ENCODE data around the gene ADNP2. TPM values are rescaled to one million over a fixed set of nuclear protein-coding genes. Genes with fewer than 3 reads are reported as not detected.
A peak's percentile ranks its signal among the peaks of the same experiment; 100 is the strongest.

The ADNP2 gene
- total and polyA plus RNA-seq, 2 of the 4 experiments (the other 2 are of a cell fraction) = 5.6 to 18.3 TPM

- Histone ChIP-seq H3K14ac (replicated peaks; ENCODE audit: low read depth, low read length) (peak overlapping the region; percentile 81; the same call in 1 of the 2 replicates), H3K4me1 (ENCODE audit: control insufficient read depth, insufficient read depth, low read length) (peaks cover 2% of the 10 kb centered on the region; the same call in 1 of the 2 replicates), H3K36me3 (ENCODE audit: control insufficient read depth, insufficient read depth, low read length) (peaks cover 28% of the 10 kb centered on the region), H2AFZ (replicated peaks; ENCODE audit: low read length, poor library complexity) (no peak overlapping the region), H4K8ac (ENCODE audit: low read depth in 2 of 2, low read length in 2 of 2) (peak overlapping the region in 1 of 2 experiments; percentile 69; a peak in 2 of 4 replicates), H3K23ac (ENCODE audit: low read depth, low read length) (no peak overlapping the region; the same call in 1 of the 2 replicates), H2BK5ac (ENCODE audit: low read depth, low read length, poor library complexity, severe bottlenecking) (peak overlapping the region; percentile 58), H3K9ac (ENCODE audit: low read depth, low read length) (no peak overlapping the region), H3K27me3 (ENCODE audit: control insufficient read depth, insufficient read depth, low read length) (no peaks in the 10 kb centered on the region), H3K4ac (ENCODE audit: low read depth, low read length) (no peak overlapping the region), H3K4me3 (ENCODE audit: insufficient read depth, low read depth, low read length) (no peak overlapping the region), H4K91ac (ENCODE audit: insufficient read depth, low read depth, low read length) (peak overlapping the region; percentile 61; the same call in 1 of the 2 replicates), H3K79me1 (ENCODE audit: low read depth in 1 of 2, low read length in 2 of 2) (peaks cover 47 to 68% of the 10 kb centered on the region in 2 experiments), H3K18ac (ENCODE audit: low read depth, low read length) (peak overlapping the region; percentile 86; the same call in 1 of the 2 replicates), H2BK20ac (ENCODE audit: low read depth, low read length) (no peak overlapping the region), H2AK9ac (replicated peaks; ENCODE audit: low read depth, low read length, poor library complexity) (no peak overlapping the region), H3K9me1 (ENCODE audit: insufficient read depth, low read length) (peaks cover 12% of the 10 kb centered on the region; the same call in 1 of the 2 replicates), H3K9me3 (ENCODE audit: control insufficient read depth, insufficient read depth, low read length) (no peaks in the 10 kb centered on the region), H2BK15ac (ENCODE audit: low read depth, low read length) (no peak overlapping the region), H3K27ac (ENCODE audit: insufficient read depth, low read length) (peak overlapping the region; percentile 66; the same call in 1 of the 2 replicates), H3K56ac (ENCODE audit: extremely low read depth, insufficient read depth, low read length) (no peak overlapping the region), H4K5ac (ENCODE audit: low read depth, low read length) (peak overlapping the region; percentile 84), H2BK120ac (ENCODE audit: low read depth, low read length) (no peak overlapping the region), H2AK5ac (ENCODE audit: low read depth, low read length) (no peak overlapping the region), H3K4me2 (ENCODE audit: low read depth, low read length) (peak overlapping the region; percentile 17; the same call in 1 of the 2 replicates), H4K20me1 (ENCODE audit: insufficient read depth, low read length) (peaks cover 9% of the 10 kb centered on the region)
- no TSS peak for BruUV-seq (replicated peaks)
- intact Hi-C loops (cut with micrococcal nuclease) (loop anchor here (5.0 kb wide), 1 partner anchor 145 kb away; the partner anchor contains the start of gene TXNL4A), dilution Hi-C loops (cut with HindIII; ENCODE audit: low sequenced_read_pairs, unreplicated experiment) (no loop called here), in situ Hi-C loops (cut with MboI; ENCODE audit: low sequenced_read_pairs) (no loop called here)
- no CpG with 5 or more reads among the region's 3 CpGs for WGBS, 2 experiments (ENCODE audit: extremely low coverage in 2 of 2, insufficient read length in 1 of 2)
- no peak for ATAC-seq (ENCODE audit: low read depth)
- DNase-seq = no peak
- ChIA-PET POLR2A (ENCODE audit: unreplicated experiment) (no interaction called here), CTCF (no interaction called here)
- TF ChIP-seq CHD1 (IDR thresholded peaks at IDR 0.05; ENCODE audit: low read depth, low read length) (no peak), MAFK (IDR thresholded peaks at IDR 0.05; ENCODE audit: low read depth, low read length) (no peak), BHLHE40 (IDR thresholded peaks at IDR 0.05; ENCODE audit: low read depth, low read length) (no peak), MXI1 (IDR thresholded peaks at IDR 0.05; ENCODE audit: borderline replicate concordance, low read depth, low read length) (no peak), SMC3 (IDR thresholded peaks at IDR 0.05; ENCODE audit: low read depth, low read length) (no peak), FOS (IDR thresholded peaks at IDR 0.05; ENCODE audit: low read depth, low read length) (no peak), NFE2L2 (IDR thresholded peaks at IDR 0.05; ENCODE audit: low read depth, low read length) (no peak), MAZ (IDR thresholded peaks at IDR 0.05; ENCODE audit: borderline replicate concordance, low read depth, low read length) (no peak), USF2 (IDR thresholded peaks at IDR 0.05; ENCODE audit: low read depth, low read length) (no peak), ELK1 (IDR thresholded peaks at IDR 0.05; ENCODE audit: borderline replicate concordance, low read depth, low read length) (no peak), POLR2A (IDR thresholded peaks at IDR 0.05; ENCODE audit: low read depth, low read length) (no peak), CEBPB (IDR thresholded peaks at IDR 0.05; ENCODE audit: low read depth, low read length) (no peak), RAD21 (IDR thresholded peaks at IDR 0.05; ENCODE audit: low read length) (no peak), RCOR1 (IDR thresholded peaks at IDR 0.05; ENCODE audit: insufficient replicate concordance, low read length) (no peak)
- TF ChIP-seq, protein P1, sequence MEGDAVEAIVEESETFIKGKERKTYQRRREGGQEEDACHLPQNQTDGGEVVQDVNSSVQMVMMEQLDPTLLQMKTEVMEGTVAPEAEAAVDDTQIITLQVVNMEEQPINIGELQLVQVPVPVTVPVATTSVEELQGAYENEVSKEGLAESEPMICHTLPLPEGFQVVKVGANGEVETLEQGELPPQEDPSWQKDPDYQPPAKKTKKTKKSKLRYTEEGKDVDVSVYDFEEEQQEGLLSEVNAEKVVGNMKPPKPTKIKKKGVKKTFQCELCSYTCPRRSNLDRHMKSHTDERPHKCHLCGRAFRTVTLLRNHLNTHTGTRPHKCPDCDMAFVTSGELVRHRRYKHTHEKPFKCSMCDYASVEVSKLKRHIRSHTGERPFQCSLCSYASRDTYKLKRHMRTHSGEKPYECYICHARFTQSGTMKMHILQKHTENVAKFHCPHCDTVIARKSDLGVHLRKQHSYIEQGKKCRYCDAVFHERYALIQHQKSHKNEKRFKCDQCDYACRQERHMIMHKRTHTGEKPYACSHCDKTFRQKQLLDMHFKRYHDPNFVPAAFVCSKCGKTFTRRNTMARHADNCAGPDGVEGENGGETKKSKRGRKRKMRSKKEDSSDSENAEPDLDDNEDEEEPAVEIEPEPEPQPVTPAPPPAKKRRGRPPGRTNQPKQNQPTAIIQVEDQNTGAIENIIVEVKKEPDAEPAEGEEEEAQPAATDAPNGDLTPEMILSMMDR (conservative IDR thresholded peaks at IDR 0.05; ENCODE audit: low read depth, low read length) = no peak
Measured at GRCh38 chr18:80132180-80132812, 23.2 kb downstream of the ADNP2 start.

All from IMR-90 (cell line).